Stimulated activated CD4-positive, alpha-beta T cell treated with anti-CD3 and anti-CD28 coated beads, Interleukin-2, amount 100 ng/mL, for 48 hours (primary cell): ENCODE results near the gene LRP2.
"Not testable (repeated sequence)": the region's sequence is repeated elsewhere in the genome, so short reads cannot be mapped to it uniquely, and the experiment has no call there.

Experiments used
- DNase-seq, 2 donors: peaks; one replicate each; pipeline ENCODE4 v3.0.0-alpha.2; 2020

LRP2 gene

GRCh38 chr2:169362118-169362893, at the start of gene LRP2:
Gene LRP2, minus strand, starts transcription at chr2:169362534. Its CDS starts 135 bp downstream, at chr2:169362399.
- peak in 1 of 2 donors; percentile 24 for DNase-seq

- DNase-seq: no peak
Measured at GRCh38 chr2:169406891-169407290, 44.6 kb upstream of the LRP2 start.

- DNase-seq: not testable (repeated sequence)
Measured at GRCh38 chr2:169399491-169399890, 37.2 kb upstream of the LRP2 start.

GRCh38 chr2:169397697-169398096, 35.4 kb upstream of the LRP2 start:
- DNase-seq: no peak

GRCh38 chr2:169395821-169396374, 33.6 kb upstream of the LRP2 start:
- DNase-seq: no peak

- DNase-seq: no peak
Measured at GRCh38 chr2:169393068-169393590, 30.8 kb upstream of the LRP2 start.

GRCh38 chr2:169391236-169391635, 28.9 kb upstream of the LRP2 start:
- no peak for DNase-seq

- DNase-seq: no peak
Measured at GRCh38 chr2:169388161-169388560, 25.8 kb upstream of the LRP2 start.

GRCh38 chr2:169386722-169387121, 24.4 kb upstream of the LRP2 start:
- DNase-seq: no peak

GRCh38 chr2:169384816-169385215, 22.5 kb upstream of the LRP2 start:
- DNase-seq: no peak

- no peak for DNase-seq
Measured at GRCh38 chr2:169372561-169372960, 10.2 kb upstream of the LRP2 start.

GRCh38 chr2:169366066-169366465, 3.7 kb upstream of the LRP2 start:
- DNase-seq: no peak

GRCh38 chr2:169365029-169365480, 2.7 kb upstream of the LRP2 start:
- no peak for DNase-seq

GRCh38 chr2:169363560-169364150, 1.3 kb upstream of the LRP2 start:
- DNase-seq: peak in 1 of 2 donors; percentile 18

GRCh38 chr2:169362894-169363559, 693 bp upstream of the LRP2 start:
- DNase-seq: peak in 1 of 2 donors; percentile 35

GRCh38 chr2:169361706-169362117, 622 bp downstream of the LRP2 start:
- no peak for DNase-seq

GRCh38 chr2:169360984-169361705, 1.2 kb downstream of the LRP2 start:
- no peak for DNase-seq

GRCh38 chr2:169358016-169358415, 4.3 kb downstream of the LRP2 start:
- DNase-seq: no peak

- DNase-seq: no peak
Measured at GRCh38 chr2:169354244-169354643, 8.1 kb downstream of the LRP2 start.

GRCh38 chr2:169351725-169352124, 10.6 kb downstream of the LRP2 start:
- DNase-seq: no peak

- DNase-seq: no peak
Measured at GRCh38 chr2:169349535-169349934, 12.8 kb downstream of the LRP2 start.

- DNase-seq: no peak
Measured at GRCh38 chr2:169348321-169349024, 13.9 kb downstream of the LRP2 start.
